Ishikawa (cell line): ENCODE results near the gene TRAF5.

Experiments
- CEBPB ChIP-seq: IDR thresholded peaks from 2 replicates; pipeline ENCODE4 v1.6.1; 2012
- CREB1 ChIP-seq: IDR thresholded peaks from 2 replicates; pipeline ENCODE4 v1.6.1; 2012; ENCODE audit warnings: low read depth
- EGR1 ChIP-seq: IDR thresholded peaks from 2 replicates; pipeline ENCODE4 v1.6.1; 2012
- EP300 ChIP-seq: IDR thresholded peaks from 2 replicates; pipeline ENCODE4 v1.6.1; 2012; ENCODE audit warnings: borderline replicate concordance
- FOXM1 ChIP-seq: IDR thresholded peaks from 2 replicates; pipeline ENCODE4 v1.6.1; 2012; ENCODE audit warnings: low read depth, borderline replicate concordance
- NFIC ChIP-seq: IDR thresholded peaks from 2 replicates; pipeline ENCODE4 v1.6.1; 2012
- RAD21 ChIP-seq: IDR thresholded peaks from 2 replicates; pipeline ENCODE4 v1.6.1; 2012; ENCODE audit warnings: low read depth
- TAF1 ChIP-seq: IDR thresholded peaks from 2 replicates; pipeline ENCODE4 v1.6.1; 2012; ENCODE audit warnings: low read depth, mild to moderate bottlenecking
- TCF12 ChIP-seq: IDR thresholded peaks from 2 replicates; pipeline ENCODE4 v1.6.1; 2012; ENCODE audit warnings: low read depth
- TEAD4 ChIP-seq: IDR thresholded peaks from 2 replicates; pipeline ENCODE4 v1.6.1; 2012
- USF1 ChIP-seq: IDR thresholded peaks from 2 replicates; pipeline ENCODE4 v1.6.1; 2012
- YY1 ChIP-seq: IDR thresholded peaks from 2 replicates; pipeline ENCODE4 v1.6.1; 2012; ENCODE audit warnings: low read depth
- ZBTB7A ChIP-seq: IDR thresholded peaks from 2 replicates; pipeline ENCODE4 v1.6.1; 2012; ENCODE audit warnings: low read depth
- TF ChIP-seq, protein P1 (sequence below): IDR thresholded peaks from 2 replicates; pipeline ENCODE4 v1.6.1; 2012
- TF ChIP-seq, protein P2 (sequence below): IDR thresholded peaks from 2 replicates; pipeline ENCODE4 v1.6.1; 2012; ENCODE audit warnings: low read depth, mild to moderate bottlenecking

TRAF5 gene

GRCh38 chr1:211337430-211338223 lies 11.0 kb downstream of the TRAF5 start:
- no peak for TF ChIP-seq TAF1
- no peak for TF ChIP-seq TCF12
- TF ChIP-seq CREB1 = no peak
- no peak for TF ChIP-seq RAD21
- TF ChIP-seq, protein P1, sequence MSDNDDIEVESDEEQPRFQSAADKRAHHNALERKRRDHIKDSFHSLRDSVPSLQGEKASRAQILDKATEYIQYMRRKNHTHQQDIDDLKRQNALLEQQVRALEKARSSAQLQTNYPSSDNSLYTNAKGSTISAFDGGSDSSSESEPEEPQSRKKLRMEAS = no peak

GRCh38 chr1:211338224-211338620 lies 11.6 kb downstream of the TRAF5 start:
- TF ChIP-seq CEBPB (no peak), RAD21 (no peak), TAF1 (no peak), NFIC (no peak), FOXM1 (no peak), ZBTB7A (no peak), TCF12 (no peak), EP300 (no peak), YY1 (no peak)
- TF ChIP-seq, protein P1 = no peak
- TF ChIP-seq, protein P2, sequence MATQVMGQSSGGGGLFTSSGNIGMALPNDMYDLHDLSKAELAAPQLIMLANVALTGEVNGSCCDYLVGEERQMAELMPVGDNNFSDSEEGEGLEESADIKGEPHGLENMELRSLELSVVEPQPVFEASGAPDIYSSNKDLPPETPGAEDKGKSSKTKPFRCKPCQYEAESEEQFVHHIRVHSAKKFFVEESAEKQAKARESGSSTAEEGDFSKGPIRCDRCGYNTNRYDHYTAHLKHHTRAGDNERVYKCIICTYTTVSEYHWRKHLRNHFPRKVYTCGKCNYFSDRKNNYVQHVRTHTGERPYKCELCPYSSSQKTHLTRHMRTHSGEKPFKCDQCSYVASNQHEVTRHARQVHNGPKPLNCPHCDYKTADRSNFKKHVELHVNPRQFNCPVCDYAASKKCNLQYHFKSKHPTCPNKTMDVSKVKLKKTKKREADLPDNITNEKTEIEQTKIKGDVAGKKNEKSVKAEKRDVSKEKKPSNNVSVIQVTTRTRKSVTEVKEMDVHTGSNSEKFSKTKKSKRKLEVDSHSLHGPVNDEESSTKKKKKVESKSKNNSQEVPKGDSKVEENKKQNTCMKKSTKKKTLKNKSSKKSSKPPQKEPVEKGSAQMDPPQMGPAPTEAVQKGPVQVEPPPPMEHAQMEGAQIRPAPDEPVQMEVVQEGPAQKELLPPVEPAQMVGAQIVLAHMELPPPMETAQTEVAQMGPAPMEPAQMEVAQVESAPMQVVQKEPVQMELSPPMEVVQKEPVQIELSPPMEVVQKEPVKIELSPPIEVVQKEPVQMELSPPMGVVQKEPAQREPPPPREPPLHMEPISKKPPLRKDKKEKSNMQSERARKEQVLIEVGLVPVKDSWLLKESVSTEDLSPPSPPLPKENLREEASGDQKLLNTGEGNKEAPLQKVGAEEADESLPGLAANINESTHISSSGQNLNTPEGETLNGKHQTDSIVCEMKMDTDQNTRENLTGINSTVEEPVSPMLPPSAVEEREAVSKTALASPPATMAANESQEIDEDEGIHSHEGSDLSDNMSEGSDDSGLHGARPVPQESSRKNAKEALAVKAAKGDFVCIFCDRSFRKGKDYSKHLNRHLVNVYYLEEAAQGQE = no peak

DNA sequence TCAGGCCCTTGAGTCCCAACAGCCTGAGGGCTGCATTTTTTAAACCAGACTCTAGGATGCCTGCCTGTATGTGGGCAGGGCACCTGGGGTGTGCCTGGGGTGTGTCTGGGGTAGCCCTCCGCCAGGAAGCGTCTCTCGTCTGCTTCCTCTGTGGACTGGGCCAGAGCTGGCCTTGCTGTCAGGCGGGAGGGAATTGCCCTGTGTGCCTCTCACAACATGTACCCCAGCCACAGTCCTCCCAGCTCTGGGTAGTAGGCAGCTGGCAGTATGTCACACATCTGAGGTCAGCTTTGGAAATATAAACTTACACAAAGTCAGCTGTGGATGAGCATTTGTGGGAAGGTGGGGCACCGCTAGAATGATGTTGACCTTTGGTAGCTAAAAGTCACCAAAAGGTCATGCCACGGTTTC lies 13.0 kb downstream of the TRAF5 start:
- TF ChIP-seq, protein P2 = no peak
- no peak for TF ChIP-seq RAD21
- TF ChIP-seq TEAD4 = no peak
- TF ChIP-seq CREB1 = no peak
- no peak for TF ChIP-seq YY1
- no peak for TF ChIP-seq TAF1
- TF ChIP-seq EP300 = no peak
- TF ChIP-seq CEBPB = no peak
- TF ChIP-seq TCF12 = no peak

DNA sequence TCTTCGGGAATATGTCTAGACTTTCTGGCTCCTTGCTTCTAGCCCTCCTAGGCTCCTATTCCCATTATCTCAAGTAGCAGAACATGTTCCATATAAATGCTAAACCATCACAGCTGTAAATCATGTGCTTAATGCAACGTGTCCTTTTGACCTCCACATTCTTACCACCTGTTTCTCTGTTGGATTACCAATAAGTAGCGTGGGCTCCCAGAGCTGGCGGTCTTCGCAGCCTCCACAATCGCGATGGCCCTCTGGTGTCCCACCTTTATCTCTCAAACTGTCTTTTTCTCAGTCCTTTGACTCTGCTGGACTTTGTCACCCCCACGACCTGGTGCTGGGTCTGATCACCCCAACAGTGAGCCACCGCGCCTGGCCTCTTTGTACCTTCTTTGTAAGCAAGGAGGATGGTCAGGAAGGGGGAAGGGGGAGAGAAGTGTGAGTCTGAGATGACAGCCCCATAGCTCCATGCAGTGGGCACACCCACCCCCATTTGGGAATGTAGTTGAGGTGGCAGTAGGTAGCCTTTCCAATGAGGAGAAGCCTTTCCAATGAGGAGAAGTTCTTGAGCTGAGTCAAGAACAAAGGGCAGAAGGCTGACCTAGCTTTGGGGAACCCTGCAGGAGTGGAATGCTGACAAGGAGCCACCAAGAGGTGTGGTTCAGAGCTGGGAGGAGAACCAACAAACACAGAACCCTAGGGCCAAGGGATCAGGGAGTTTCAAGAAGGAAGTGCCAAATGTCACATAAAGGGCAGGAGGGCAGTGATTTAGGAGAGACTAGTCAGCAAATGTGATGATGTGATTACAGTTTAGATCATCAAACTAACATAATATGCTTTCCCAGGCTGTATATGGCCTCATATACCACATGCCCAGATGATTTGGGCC lies 14.2 kb downstream of the TRAF5 start:
- TF ChIP-seq ZBTB7A (no peak), TEAD4 (no peak), TAF1 (no peak), YY1 (no peak), EP300 (no peak), NFIC (no peak), CREB1 (no peak), CEBPB (no peak), RAD21 (no peak), USF1 (no peak), FOXM1 (no peak), TCF12 (no peak), EGR1 (no peak)
- TF ChIP-seq, protein P2 = no peak
- TF ChIP-seq, protein P1 = no peak
